Left ventricle myocardium superior (tissue), 1 donor: ENCODE measurements around the gene COPS7B. TPM values are rescaled to one million over a fixed set of nuclear protein-coding genes. Genes with fewer than 3 reads are reported as not detected.
"Not testable (repeated sequence)": the region's sequence is repeated elsewhere in the genome, so short reads cannot be mapped to it uniquely, and the experiment has no call there.

Experiments used
- ATAC-seq: fragments of 200-7000 bp; cut with Tn5 transposase; one replicate; pipeline ENCODE4 v1.9.1; 2020; ENCODE audit warnings: mild to moderate bottlenecking, moderate library complexity
- DNase-seq: peaks from one replicate; pipeline ENCODE4 v3.0.0-alpha.2; 2020
- intact Hi-C: fragments of 100-400 bp; cut with micrococcal nuclease; formaldehyde crosslinking; loops from one replicate; pipeline ENCODE4 v1.11.0; 2022
- long read RNA-seq: library from polyadenylated mRNA; unstranded; transcript quantifications from one replicate; pipeline ENCODE4 v2.0.0, GENCODE V29; 2021
- total RNA-seq: library from RNA; stranded (reverse); fragmentation: NEBNext Ultra II Directional; extraction: Animal tissue kit (Norgen Biotek cat#: 25700); gene quantifications from one replicate; pipeline ENCODE4 v1.2.1, GENCODE V29; 2021
- donor health status: DM: no; HTN: yes; CAD: no; lungs with severe emphysema.

Gene COPS7B
- total RNA-seq: 19.9 TPM
- long read RNA-seq, transcript COPS7B-201 (7 exons, 2,544 nt): major isoform, 7 of 16 reads
- long read RNA-seq, partial matches to known transcripts: 4 of 16 reads
- long read RNA-seq, other reads (novel, unspliced or antisense): 2 of 16 reads

GRCh38 chr2:231786177-231786916 lies at the start of gene COPS7B:
Gene COPS7B, plus strand, starts transcription at chr2:231786445. Its CDS starts 2,126 bp downstream, at chr2:231788571.
- intact Hi-C loops: no loop called here
- peak; percentile 56 for ATAC-seq
- peak; percentile 84 for DNase-seq

GRCh38 chr2:231737761-231738160 lies 48.5 kb upstream of the COPS7B start:
- ATAC-seq (no peak), DNase-seq (no peak)
- intact Hi-C loops: no loop called here

GRCh38 chr2:231743376-231744116 lies 42.7 kb upstream of the COPS7B start:
- DNase-seq (no peak), ATAC-seq (no peak)
- intact Hi-C loops: no loop called here

GRCh38 chr2:231745303-231746038 lies 40.8 kb upstream of the COPS7B start:
- intact Hi-C loops: no loop called here
- DNase-seq (no peak), ATAC-seq (no peak)

GRCh38 chr2:231748153-231748896 lies 37.9 kb upstream of the COPS7B start:
- intact Hi-C loops, DNase-seq, ATAC-seq: not testable (repeated sequence)

- intact Hi-C loops, DNase-seq, ATAC-seq: not testable (repeated sequence)
Observed at GRCh38 chr2:231749016-231749415, 37.2 kb upstream of the COPS7B start.

GRCh38 chr2:231751042-231751815 lies 35.0 kb upstream of the COPS7B start:
- ATAC-seq: no peak
- intact Hi-C loops: no loop called here
- DNase-seq: no peak

GRCh38 chr2:231752061-231752460 lies 34.2 kb upstream of the COPS7B start:
- ATAC-seq: no peak
- no peak for DNase-seq
- intact Hi-C loops: no loop called here

- DNase-seq (no peak), ATAC-seq (no peak)
- intact Hi-C loops: no loop called here
Observed at GRCh38 chr2:231761735-231762134, 24.5 kb upstream of the COPS7B start.

- DNase-seq (no peak), ATAC-seq (no peak)
- intact Hi-C loops: no loop called here
Observed at GRCh38 chr2:231764124-231764523, 22.1 kb upstream of the COPS7B start.

GRCh38 chr2:231764760-231765159 lies 21.5 kb upstream of the COPS7B start:
- intact Hi-C loops: no loop called here
- ATAC-seq (no peak), DNase-seq (no peak)

GRCh38 chr2:231765496-231765929 lies 20.7 kb upstream of the COPS7B start:
- no peak for ATAC-seq
- DNase-seq: no peak
- intact Hi-C loops: no loop called here

- ATAC-seq: no peak
- no peak for DNase-seq
- intact Hi-C loops: no loop called here
Observed at GRCh38 chr2:231769170-231770136, 16.8 kb upstream of the COPS7B start.

- intact Hi-C loops: no loop called here
- ATAC-seq (no peak), DNase-seq (peak; percentile 32)
Observed at GRCh38 chr2:231780123-231780908, 5.9 kb upstream of the COPS7B start.

GRCh38 chr2:231780909-231781797 lies 5.1 kb upstream of the COPS7B start, which contains the start of gene PDE6D:
Gene PDE6D, minus strand, starts transcription at chr2:231781282. Its CDS starts 168 bp downstream, at chr2:231781114.
- intact Hi-C loops: no loop called here
- DNase-seq (peak; percentile 98), ATAC-seq (peak; percentile 95)
